Activated naive CD8-positive, alpha-beta T cell (primary cell): Measurements from ENCODE around the gene RPS24.
"Not testable (repeated sequence)": the region's sequence is repeated elsewhere in the genome, so short reads cannot be mapped to it uniquely, and the experiment has no call there.

Experiments used
- H3K27ac Mint-ChIP-seq: one replicate; pipeline ENCODE4 v1.8.0; 2021; ENCODE audit warnings: mixed read lengths
- H3K27me3 Mint-ChIP-seq: one replicate; pipeline ENCODE4 v1.8.0; 2021; ENCODE audit warnings: mixed read lengths
- H3K36me3 Mint-ChIP-seq: one replicate; pipeline ENCODE4 v1.8.0; 2021; ENCODE audit warnings: mixed read lengths
- H3K4me1 Mint-ChIP-seq: one replicate; pipeline ENCODE4 v1.8.0; 2021; ENCODE audit warnings: low read depth, mixed read lengths
- H3K4me3 Mint-ChIP-seq: one replicate; pipeline ENCODE4 v1.8.0; 2021; ENCODE audit warnings: mild to moderate bottlenecking, mixed read lengths
- H3K9me3 Mint-ChIP-seq: one replicate; pipeline ENCODE4 v1.8.0; 2021; ENCODE audit warnings: low read depth, mixed read lengths

Gene RPS24

DNA sequence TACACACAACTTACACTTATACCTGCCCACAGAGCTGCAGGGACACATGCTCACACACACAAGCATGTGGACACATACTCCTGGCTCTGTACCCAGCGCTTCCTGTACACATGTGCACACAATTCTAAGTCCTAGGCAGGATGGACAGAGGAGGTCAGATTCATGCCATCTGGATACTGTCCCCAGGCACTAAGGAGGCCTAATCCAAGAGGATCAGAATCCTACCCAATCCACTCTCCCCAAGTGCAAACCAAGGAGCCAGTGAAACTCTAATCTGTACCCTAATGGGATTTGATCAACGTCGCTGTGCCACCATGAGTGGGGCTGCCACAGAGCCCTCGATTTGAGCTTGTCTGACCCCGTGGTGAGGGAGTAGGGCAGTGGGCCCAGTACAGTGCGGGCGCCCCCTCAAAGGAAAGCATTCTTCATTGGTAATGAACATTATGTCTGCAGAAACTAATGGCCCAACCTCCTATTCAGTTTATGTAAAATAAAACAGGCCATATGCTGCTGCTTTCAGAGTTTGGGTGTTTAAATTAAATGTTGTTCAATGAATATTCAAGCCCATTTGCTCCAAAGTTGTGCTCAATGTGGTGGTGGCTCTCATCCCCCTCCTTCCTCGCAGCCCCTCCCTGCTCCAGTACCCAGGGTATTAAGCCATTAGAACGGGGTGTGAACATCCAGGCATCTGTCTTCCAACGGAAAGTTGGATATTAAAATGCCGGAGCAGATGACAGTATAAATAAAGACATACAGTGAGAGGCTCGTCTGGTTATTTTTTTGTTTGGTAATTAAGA lies 26.4 kb downstream of the RPS24 start:
- Mint-ChIP-seq H3K4me3 (no peak overlapping the region), H3K36me3 (peaks cover 2% of the 10 kb centered on the region), H3K4me1 (peaks cover 11% of the 10 kb centered on the region), H3K9me3 (no peaks in the 10 kb centered on the region), H3K27ac (no peak overlapping the region), H3K27me3 (peaks cover 3% of the 10 kb centered on the region)

DNA sequence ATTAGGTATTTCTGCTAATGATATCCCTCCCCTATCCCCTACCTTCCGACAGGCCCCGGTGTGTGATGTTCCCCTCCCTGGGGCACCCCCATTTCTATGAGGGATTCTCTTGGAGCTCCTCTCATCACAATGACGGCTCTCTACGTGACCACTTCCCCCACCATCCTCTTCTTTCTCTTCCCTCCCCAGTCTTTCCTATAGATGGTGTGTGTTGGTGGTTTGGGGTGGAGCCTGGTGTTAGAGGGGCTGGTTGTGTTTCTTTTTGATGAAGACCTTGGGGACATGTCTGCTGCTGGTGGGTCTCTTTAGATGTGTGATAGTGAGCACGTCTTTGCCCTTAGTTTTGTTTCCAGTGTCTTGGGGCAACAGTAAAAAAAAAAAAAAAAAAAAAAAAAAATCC lies 28.6 kb downstream of the RPS24 start:
- H3K4me1 Mint-ChIP-seq, result peaks cover 11% of the 10 kb centered on the region
- no peaks in the 10 kb centered on the region for H3K9me3 Mint-ChIP-seq
- peaks cover 3% of the 10 kb centered on the region for H3K27me3 Mint-ChIP-seq
- H3K4me3 Mint-ChIP-seq, result no peak overlapping the region
- H3K27ac Mint-ChIP-seq, result no peak overlapping the region
- no peaks in the 10 kb centered on the region for H3K36me3 Mint-ChIP-seq

DNA sequence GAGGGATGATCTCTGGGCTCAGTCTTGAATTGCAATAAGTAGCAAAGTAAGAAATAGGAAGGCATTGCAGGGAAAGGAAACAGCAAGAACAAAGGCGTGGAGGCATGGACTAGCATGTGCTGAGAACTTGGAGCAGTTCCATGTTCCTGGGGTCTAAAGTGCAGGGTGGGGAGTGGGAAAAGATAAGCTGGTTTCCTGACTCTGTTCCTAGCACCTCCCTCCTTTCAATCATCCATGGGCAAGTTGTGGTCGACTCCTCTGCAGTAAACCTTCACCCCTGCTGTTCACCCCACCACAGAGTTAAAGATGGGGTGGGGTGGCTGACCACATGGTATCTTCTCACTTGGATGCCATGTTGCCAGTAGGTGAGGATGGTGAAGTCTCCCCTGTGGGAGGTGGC lies 29.6 kb downstream of the RPS24 start:
- H3K27ac Mint-ChIP-seq, result no peak overlapping the region
- no peak overlapping the region for H3K4me3 Mint-ChIP-seq
- H3K27me3 Mint-ChIP-seq, result peaks cover 3% of the 10 kb centered on the region
- H3K9me3 Mint-ChIP-seq, result no peaks in the 10 kb centered on the region
- peaks cover 11% of the 10 kb centered on the region for H3K4me1 Mint-ChIP-seq
- no peaks in the 10 kb centered on the region for H3K36me3 Mint-ChIP-seq

DNA sequence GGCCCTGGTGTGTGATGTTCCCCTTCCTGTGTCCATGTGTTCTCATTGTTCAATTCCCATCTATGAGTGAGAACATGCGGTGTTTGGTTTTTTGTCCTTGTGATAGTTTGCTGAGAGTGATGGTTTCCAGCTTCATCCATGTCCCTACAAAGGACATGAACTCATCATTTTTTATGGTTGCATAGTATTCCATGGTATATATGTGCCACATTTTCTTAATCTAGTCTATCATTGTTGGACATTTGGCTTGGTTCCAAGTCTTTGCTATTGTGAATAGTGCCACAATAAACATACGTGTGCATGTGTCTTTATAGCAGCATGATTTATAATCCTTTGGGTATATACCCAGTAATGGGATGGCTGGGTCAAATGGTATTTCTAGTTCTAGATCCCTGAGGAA lies 31.3 kb downstream of the RPS24 start:
- not testable (repeated sequence) for H3K27ac Mint-ChIP-seq, H3K36me3 Mint-ChIP-seq, H3K4me3 Mint-ChIP-seq, H3K27me3 Mint-ChIP-seq, H3K9me3 Mint-ChIP-seq
- H3K4me1 Mint-ChIP-seq, result peaks cover 11% of the 10 kb centered on the region

DNA sequence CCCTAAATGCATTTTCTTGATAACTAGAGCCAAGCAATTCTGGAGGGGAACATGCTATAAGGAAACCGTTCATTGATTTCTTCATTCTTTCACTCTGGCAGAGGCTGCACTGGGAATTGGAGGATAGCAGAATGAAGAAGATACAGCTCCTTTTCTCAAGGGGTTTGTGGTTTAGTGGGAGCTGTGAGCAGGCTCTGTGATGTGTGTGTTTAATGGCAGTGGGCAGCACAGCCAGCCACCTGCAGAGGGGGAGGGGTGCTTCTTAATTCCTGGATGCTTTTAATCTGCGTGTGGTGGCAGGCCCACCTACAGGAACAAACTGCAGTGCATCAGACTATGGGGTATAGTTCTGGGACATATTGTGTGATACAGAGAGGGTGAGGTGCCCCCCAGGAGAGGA lies 31.9 kb downstream of the RPS24 start:
- Mint-ChIP-seq H3K27ac (no peak overlapping the region), H3K4me3 (no peak overlapping the region), H3K9me3 (no peaks in the 10 kb centered on the region), H3K27me3 (peaks cover 3% of the 10 kb centered on the region), H3K4me1 (peaks cover 11% of the 10 kb centered on the region), H3K36me3 (no peaks in the 10 kb centered on the region)

DNA sequence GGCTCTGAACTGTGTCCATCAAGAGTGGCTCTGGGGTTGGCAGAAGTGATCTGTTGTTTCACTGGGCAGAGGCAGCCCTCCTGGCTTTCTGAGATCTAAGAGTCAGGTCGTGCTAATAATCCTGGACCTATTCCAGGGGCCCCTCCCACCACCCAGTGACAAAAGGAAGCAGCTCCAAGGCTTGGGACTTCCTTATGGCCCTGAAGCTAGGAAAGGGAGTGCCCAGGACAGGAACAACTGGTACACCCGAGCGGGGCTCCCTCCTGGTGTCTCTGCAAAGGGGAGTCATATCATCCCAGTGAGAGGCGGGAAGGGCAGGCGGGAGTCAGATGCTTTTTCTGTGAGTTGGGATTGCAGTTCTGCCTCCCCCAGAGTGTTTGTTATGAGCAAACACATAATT lies 32.3 kb downstream of the RPS24 start:
- H3K27ac Mint-ChIP-seq, result no peak overlapping the region
- H3K9me3 Mint-ChIP-seq, result no peaks in the 10 kb centered on the region
- peaks cover 3% of the 10 kb centered on the region for H3K27me3 Mint-ChIP-seq
- H3K4me1 Mint-ChIP-seq, result peaks cover 11% of the 10 kb centered on the region
- H3K36me3 Mint-ChIP-seq, result no peaks in the 10 kb centered on the region
- no peak overlapping the region for H3K4me3 Mint-ChIP-seq

DNA sequence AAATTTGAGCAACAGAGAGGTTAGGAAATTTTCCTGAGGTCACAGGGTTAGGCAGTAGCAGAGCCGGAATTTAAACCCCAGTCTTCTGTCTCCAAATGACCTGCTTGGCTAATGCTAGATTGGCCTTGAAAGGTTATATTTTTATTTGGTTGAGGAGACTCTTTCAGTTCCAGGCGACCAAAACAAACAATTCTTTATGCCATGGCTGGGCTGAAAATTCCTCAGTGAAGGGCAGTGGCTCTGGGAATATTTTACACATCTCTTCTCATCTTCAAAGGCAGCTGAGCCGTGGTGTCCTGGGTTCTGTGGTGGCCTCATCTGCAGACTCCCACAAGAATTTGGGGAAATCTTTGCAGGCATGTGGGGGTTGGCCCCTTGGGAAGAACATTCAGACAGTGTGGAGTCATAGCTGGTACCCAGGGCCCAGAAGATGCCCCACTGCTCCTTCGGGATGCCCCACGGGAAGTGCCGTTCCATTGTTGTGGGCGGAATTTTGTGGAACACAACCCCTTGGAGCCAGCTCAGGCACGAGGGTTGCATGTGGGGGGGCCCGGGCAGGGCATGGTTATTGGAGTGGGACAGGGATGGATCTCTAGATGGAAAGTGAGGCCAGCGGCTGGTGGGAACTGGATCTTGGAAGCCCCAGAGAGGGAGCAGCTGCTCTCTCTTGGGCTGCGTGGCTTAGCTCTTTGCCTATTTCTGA lies 33.2 kb downstream of the RPS24 start:
- H3K4me3 Mint-ChIP-seq, result no peak overlapping the region
- H3K9me3 Mint-ChIP-seq, result no peaks in the 10 kb centered on the region
- H3K27ac Mint-ChIP-seq, result no peak overlapping the region
- H3K36me3 Mint-ChIP-seq, result no peaks in the 10 kb centered on the region
- H3K27me3 Mint-ChIP-seq, result peaks cover 3% of the 10 kb centered on the region
- peaks cover 11% of the 10 kb centered on the region for H3K4me1 Mint-ChIP-seq

DNA sequence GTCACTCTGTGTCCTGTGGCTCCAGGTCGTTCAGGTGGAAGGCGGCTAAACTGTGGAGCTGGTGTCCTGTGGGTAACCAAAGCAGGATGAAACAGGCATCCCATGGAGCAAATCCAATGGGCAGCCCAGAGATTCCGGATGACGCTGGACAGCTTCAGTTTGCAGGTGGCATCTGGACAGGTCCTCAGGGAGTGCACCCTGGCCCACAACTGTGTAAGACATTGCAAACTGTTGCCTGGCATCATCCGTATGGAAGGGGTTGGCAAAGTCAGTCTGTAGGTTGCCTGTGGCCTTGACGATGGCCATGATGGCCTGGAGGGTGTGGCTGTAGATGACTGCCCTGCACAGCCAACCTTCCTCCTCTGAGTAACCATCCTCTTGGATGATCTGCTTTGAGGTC lies 35.5 kb downstream of the RPS24 start:
- Mint-ChIP-seq H3K4me1 (no peaks in the 10 kb centered on the region), H3K27me3 (no peaks in the 10 kb centered on the region), H3K4me3 (no peak overlapping the region), H3K27ac (no peak overlapping the region), H3K9me3 (no peaks in the 10 kb centered on the region), H3K36me3 (no peaks in the 10 kb centered on the region)

DNA sequence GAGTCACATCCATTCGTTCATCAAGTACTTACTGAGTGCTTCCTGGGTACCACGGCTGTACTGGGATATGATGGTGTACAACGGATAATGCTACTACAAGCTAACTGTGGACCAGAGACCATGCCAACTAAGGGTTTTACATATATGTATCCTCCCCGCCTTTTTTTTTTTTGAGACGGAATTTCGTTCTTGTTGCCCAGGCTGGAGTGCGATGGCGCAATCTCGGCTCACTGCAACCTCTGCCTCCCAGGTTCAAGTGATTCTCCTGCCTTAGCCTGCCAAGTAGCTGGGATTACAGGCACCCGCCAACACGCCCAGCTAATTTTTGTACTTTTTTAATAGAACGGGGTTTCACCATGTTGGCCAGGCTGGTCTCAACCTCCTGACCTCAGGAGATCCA lies 36.4 kb downstream of the RPS24 start:
- H3K27me3 Mint-ChIP-seq, H3K9me3 Mint-ChIP-seq, H3K4me3 Mint-ChIP-seq, H3K27ac Mint-ChIP-seq, H3K4me1 Mint-ChIP-seq, H3K36me3 Mint-ChIP-seq: not testable (repeated sequence)

DNA sequence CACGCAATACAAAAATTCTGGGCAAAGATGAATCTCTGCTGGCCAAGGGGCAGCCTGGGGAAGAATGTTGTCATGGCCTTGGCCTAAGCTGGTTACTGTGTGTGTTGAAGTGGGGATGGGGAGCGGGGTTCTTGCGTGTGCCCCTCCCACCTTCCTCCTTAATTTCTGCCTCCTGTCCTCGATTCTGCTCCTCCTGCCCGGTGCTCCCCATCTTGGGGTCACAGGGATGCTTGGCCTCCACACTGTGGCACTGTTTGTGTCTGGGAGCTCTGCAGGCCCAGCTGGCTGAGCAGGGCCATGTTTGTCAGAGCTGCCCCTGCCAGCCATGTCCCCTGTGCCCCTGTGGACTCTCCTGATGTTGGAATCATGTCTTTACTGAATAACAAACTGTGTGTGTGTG lies 37.1 kb downstream of the RPS24 start:
- no peaks in the 10 kb centered on the region for H3K4me1 Mint-ChIP-seq
- H3K4me3 Mint-ChIP-seq, result no peak overlapping the region
- H3K9me3 Mint-ChIP-seq, result no peaks in the 10 kb centered on the region
- no peaks in the 10 kb centered on the region for H3K36me3 Mint-ChIP-seq
- no peaks in the 10 kb centered on the region for H3K27me3 Mint-ChIP-seq
- no peak overlapping the region for H3K27ac Mint-ChIP-seq

DNA sequence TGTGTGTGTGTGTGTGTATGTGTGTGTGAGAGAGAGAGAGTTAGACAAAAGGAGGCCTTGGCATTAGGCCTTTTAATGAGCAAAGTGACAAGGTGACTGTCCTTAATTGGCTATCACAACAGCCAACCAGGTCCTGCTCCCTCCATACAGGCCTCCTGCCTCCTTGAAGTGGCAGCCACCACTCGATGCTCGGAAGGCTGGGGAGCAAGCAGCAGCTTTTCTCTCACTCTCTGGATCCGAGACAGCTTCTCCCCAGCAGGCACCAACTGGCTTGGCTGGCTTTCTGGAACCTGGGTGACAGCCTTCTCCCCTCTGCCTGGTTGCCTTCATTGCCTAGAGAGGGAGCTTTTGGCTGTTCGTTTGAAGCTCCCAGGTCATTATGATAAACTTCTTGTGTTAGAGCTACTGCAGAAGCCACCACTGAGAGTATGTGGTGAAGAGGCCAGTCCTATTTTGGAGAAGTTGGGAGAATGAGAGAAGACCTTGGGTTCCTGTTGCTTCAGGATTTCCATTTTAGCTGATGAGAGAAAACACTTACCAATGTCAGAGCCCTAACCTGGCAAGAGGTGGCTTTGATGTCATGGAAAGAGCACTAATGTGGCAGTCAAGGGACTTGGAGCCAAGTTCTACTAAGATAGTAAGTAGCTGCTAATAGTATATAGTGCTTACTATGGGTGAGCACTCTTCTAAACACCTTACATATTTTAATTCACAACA lies 37.6 kb downstream of the RPS24 start:
- Mint-ChIP-seq H3K4me1 (no peaks in the 10 kb centered on the region), H3K9me3 (no peaks in the 10 kb centered on the region), H3K4me3 (no peak overlapping the region), H3K36me3 (no peaks in the 10 kb centered on the region), H3K27ac (no peak overlapping the region), H3K27me3 (no peaks in the 10 kb centered on the region)

DNA sequence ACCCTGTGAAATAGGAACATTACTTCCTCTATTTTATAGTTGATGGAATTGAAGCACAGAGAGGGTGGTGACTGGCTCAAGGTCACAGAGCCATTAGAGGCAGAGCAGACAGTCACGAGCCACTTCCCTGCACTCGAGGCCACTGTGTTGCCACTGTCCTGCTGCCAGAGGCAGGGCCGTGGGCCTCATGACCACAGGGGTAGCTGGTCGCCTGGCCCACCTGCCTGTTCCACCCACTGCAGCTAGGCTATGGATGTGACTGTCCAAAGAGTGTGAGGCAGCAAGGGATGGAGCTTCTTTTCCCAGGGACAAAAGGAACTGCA lies 38.2 kb downstream of the RPS24 start:
- Mint-ChIP-seq H3K9me3 (no peaks in the 10 kb centered on the region), H3K27me3 (no peaks in the 10 kb centered on the region), H3K4me1 (no peaks in the 10 kb centered on the region), H3K27ac (no peak overlapping the region), H3K36me3 (no peaks in the 10 kb centered on the region), H3K4me3 (no peak overlapping the region)

DNA sequence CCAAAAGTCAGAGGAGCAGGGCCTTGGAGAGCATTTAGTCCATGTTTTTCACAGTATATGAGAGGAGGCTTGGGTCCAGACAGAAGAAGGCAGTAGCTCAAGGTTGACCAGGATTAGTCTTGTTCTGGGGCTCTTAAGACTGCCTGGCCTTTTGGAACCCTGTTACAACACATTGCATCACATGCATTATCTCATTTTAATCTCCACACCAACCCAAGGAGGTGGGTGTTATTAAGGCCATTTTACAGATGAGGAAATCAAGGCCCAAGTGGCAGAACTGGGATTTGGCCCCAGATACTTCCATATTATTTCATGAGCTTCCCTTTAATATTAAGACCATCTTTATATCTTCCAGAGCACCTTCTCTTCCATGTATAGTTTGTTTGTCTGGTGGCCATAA lies 38.8 kb downstream of the RPS24 start:
- no peaks in the 10 kb centered on the region for H3K27me3 Mint-ChIP-seq
- H3K4me1 Mint-ChIP-seq, result no peaks in the 10 kb centered on the region
- no peaks in the 10 kb centered on the region for H3K9me3 Mint-ChIP-seq
- H3K4me3 Mint-ChIP-seq, result no peak overlapping the region
- no peaks in the 10 kb centered on the region for H3K36me3 Mint-ChIP-seq
- H3K27ac Mint-ChIP-seq, result no peak overlapping the region

DNA sequence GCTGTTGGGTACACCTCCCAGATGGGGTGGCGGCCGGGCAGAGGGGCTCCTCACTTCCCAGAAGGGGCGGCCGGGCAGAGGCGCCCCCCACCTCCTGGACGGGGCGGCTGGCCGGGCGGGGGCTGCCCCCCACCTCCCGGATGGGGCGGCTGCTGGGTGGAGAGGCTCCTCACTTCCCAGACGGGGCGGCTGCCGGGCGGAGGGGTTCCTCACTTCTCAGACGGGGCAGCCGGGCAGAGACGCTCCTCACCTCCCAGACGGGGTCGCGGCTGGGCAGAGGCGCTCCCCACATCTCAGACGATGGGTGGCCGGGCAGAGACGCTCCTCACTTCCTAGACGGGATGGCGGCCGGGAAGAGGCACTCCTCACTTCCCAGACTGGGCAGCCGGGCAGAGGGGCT lies 42.1 kb downstream of the RPS24 start:
- not testable (repeated sequence) for H3K9me3 Mint-ChIP-seq, H3K4me1 Mint-ChIP-seq, H3K27ac Mint-ChIP-seq, H3K27me3 Mint-ChIP-seq, H3K4me3 Mint-ChIP-seq, H3K36me3 Mint-ChIP-seq

DNA sequence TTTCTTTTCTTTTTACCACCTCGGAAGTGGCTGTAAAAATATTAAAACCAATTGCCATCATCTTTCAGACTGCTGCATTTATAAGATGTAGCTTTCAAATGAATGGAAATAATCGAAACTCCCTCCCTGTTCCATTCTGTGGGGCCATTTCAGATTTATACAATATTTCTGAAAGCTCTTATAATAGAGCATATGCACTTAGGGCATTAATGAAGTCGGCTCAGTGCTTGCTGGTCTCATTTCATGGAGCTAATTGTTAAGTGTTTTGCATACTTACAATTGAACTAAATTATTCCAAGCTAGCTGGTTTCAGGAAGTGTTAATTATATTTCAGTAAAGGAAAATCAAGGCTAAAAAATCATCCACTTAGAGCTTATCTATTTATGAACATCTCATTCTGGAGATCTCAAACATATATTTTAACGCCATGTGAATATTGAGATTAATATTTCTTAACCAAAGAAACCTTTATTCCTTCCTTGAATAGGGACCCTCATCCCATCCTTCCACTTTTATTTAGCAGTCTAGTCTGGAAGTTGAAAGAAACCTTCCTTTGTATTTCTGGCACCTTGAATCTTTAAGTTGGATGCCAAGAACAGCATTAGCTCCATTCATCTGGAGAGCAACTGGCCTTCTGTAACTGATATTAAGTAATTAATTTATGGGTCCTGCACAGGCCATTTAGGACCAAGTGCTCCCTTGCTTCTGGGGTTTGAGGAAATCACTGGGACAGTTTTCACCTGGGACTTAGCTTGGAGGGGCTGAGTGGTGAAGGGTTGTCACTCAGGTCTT lies 45.1 kb downstream of the RPS24 start:
- H3K9me3 Mint-ChIP-seq, result no peaks in the 10 kb centered on the region
- no peaks in the 10 kb centered on the region for H3K27me3 Mint-ChIP-seq
- no peaks in the 10 kb centered on the region for H3K36me3 Mint-ChIP-seq
- H3K4me3 Mint-ChIP-seq, result no peak overlapping the region
- H3K4me1 Mint-ChIP-seq, result no peaks in the 10 kb centered on the region
- no peak overlapping the region for H3K27ac Mint-ChIP-seq
